Fibroblast of mammary gland (primary cell): ENCODE measurements around the gene ATP6V0E2.
A peak's percentile ranks its signal among the peaks of the same experiment; 100 is the strongest.

Experiments used
- DNase-seq: peaks from one replicate; pipeline ENCODE4 v3.0.0-alpha.2; 2010; ENCODE audit warnings: low read depth
- H3K4me3 ChIP-seq: 2 replicates; pipeline ENCODE4 v1.5.1; 2011; ENCODE audit warnings: low read depth, mild to moderate bottlenecking, low read length, moderate library complexity; ENCODE audit not compliant: control insufficient read depth
- CTCF ChIP-seq: conservative IDR thresholded peaks from 2 replicates; pipeline ENCODE4 v1.5.1; 2011; ENCODE audit warnings: low read depth, low read length, inconsistent platforms; ENCODE audit not compliant: control insufficient read depth, insufficient read depth

Gene ATP6V0E2

DNA sequence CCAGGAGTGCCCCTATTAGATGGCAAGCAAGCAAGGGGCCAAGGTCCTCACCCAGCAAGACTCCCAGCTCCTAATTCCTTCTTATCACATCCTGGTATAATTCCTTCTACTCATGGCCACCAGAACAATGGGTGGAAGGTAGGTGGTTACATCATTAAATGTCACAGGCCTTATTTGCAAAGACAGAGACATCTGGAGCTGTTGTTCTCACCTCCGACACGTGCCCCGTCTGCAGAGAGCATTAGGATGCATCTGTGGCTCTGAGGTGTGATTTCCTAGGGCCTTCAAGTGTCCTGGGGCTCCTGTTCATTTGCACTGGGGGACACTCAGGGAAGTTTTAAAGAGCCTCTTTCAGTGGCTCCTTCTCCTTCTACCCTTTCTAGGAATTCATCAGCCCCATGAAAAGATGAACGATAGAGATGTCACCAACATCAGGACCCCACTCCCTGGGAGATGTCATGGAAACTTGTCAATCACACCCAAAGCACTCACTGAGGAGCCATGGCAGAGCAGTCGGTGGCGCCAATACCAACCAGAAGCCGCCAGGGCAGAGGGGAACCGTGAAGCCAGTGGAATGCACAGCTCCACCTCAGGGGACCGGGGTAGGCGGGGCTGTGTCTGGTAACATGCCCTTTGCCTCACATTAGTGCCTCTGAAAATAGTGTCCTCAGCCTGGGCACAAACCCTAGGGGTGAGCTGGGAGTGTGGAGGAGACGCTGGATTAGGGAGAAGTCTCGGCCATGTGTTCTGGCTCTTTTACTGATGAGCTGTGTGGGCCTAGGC is 2.9 kb upstream of the ATP6V0E2 start:
- no peak for TF ChIP-seq CTCF
- H3K4me3 ChIP-seq: no peak overlapping the region
- no peak for DNase-seq

DNA sequence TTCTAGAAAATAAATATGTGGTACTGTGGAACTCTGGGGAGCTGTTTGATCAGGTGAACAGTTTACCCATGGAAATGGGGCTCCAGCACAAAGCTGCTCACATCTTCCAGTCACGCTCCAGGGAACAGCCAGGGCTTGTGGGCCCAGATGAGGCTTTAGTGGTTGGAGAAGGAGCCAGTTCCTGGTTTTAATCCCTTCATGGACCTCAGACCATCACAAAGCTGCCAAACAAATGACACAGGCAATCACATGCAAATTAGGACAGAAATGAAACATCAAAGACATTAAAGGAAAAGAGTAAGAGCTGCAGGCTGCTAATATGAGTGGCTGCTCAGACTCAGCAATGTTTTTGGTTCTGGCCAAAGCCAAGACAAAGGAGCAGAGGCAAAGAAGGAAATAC is 2.2 kb upstream of the ATP6V0E2 start:
- TF ChIP-seq CTCF: no peak
- DNase-seq: no peak
- H3K4me3 ChIP-seq: no peak overlapping the region

DNA sequence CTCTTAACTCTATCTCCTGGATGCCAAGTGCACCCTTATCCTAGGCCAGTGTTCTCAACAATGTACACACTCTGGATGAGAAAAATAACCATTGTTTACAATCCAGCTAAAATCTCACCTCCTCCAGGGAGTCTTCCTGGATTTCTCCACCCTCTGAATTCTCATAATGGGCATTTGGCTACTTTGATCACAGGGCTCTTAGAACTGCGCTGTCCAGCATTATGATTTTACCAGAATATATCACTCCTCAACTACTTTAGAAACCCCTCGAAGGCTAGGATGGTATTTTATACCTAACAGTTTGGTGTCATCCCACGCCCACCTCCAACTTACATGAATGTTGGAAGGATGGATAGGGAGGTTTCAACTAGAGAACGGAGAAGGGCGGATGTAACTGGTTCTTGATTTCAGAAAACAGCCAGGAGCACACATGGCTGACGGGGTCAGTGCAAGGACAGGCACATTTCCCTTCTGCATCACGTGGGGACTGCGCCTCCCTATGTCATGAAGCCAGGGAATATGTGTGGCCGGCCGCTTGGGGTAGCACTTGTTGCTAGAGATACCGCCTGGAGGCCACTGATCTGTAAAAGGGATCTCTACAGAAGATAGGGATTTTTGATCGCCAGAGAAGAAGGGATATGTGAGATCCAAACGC is 1.2 kb upstream of the ATP6V0E2 start:
- peak; percentile 84 for DNase-seq
- peak; percentile 21 for TF ChIP-seq CTCF
- peak overlapping the region; percentile 65 for H3K4me3 ChIP-seq

- peak overlapping the region; percentile 65 for H3K4me3 ChIP-seq
- no peak for DNase-seq
- no peak for TF ChIP-seq CTCF
These were observed 338 bp downstream of the ATP6V0E2 start for GRCh38 chr7:149873970-149874643.

DNA sequence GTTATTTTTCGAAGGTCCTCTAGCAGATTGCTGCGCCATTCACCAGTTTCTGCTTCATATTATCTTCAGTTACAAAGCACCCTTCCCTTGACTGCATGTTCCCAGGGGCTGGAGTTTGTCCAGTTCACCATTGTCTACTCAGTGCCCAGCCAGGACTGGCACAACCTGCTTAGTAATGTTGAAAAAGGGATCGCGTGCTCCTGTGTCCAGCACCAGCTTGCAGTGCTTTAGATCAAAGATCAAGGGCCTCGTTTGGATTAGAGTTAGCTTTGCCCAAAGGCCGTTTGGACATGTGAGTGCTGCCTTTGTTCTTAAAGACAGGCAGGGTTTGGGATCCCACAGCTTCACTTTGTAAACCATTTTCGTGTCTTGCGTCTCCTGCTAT is 867 bp downstream of the ATP6V0E2 start:
- no peak overlapping the region for H3K4me3 ChIP-seq
- DNase-seq: no peak
- no peak for TF ChIP-seq CTCF

DNA sequence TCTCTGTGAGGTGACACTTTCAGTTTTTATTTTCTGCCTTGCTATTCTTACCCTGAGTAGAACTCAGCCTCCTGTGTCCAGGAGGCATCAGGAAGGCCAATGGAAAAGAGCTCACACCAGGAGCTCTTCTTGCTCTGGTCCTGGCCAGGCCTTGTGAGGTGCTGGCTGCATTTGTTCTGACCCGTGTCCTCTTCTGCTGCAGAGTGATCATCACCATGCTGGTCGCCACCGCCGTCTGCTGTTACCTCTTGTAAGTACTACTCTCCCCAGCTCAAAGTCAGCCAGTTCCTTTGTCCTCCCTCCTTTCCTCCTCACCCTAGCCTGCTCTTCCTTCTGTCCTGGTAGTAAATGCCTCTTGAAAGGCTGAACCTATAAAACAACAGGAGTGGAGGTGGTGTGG is 1.6 kb downstream of the ATP6V0E2 start:
- DNase-seq: no peak
- no peak overlapping the region for H3K4me3 ChIP-seq
- no peak for TF ChIP-seq CTCF
